HepG2 (cell line): ENCODE measurements around the gene MAPK8. TPM values are rescaled to one million over a fixed set of nuclear protein-coding genes. Genes with fewer than 3 reads are reported as not detected.

ENCODE experiments used
- ATAC-seq: fragments of 200-7000 bp; cut with Tn5 transposase; 3 replicates; pipeline ENCODE4 v1.9.1; 2020; ENCODE audit warnings: mild to moderate bottlenecking, moderate library complexity
- BruUV-seq: library from RNA; stranded (reverse); fragments of 400-500 nt; replicated peaks from 2 replicates; lab custom pipeline; 2021; lab: Mats Ljungman, UMichigan
- CTCF ChIA-PET: fragments of 300-600 bp; formaldehyde crosslinking; extraction: SDS; loops from one replicate; lab custom pipeline; 2021; ENCODE audit warnings: low total read pairs, inconsistent platforms, low intra/inter-chr PET ratio; lab: Yijun Ruan, JAX
- POLR2A ChIA-PET: fragments of 350-600 bp; sonication (Branson Sonifier 250); formaldehyde crosslinking; loops from one replicate; lab custom pipeline; 2020; ENCODE audit warnings: antibody characterized with exemption, inconsistent platforms; lab: Yijun Ruan, JAX
- DNase-seq: peaks from one replicate; pipeline ENCODE4 v3.0.0-alpha.2; 2015; ENCODE audit warnings: low spot score
- FAIRE-seq: peaks from 3 replicates; lab custom pipeline; 2011; peaks lifted over from hg19 to GRCh38; lab: Jason Lieb, UNC
- H2AFZ ChIP-seq: one replicate; pipeline ENCODE4 v1.6.1; 2011; ENCODE audit warnings: low read length, inconsistent platforms
- H3K27ac ChIP-seq: fragments of 300-600 bp; 3 replicates; pipeline ENCODE4 v1.8.0; 2011; ENCODE audit warnings: mixed run types, mild to moderate bottlenecking, mixed read lengths, low read length, inconsistent platforms; ENCODE audit not compliant: insufficient read depth; ENCODE audit errors: extremely low read length
- H3K27me3 ChIP-seq, 2 experiments: fragments of 200-600 bp in 1 of 2; 2 replicates in 1 of 2; 3 replicates in 1 of 2; pipeline versions ENCODE4 v1.6.0 to v1.8.0; 2011; ENCODE audit warnings: low read length in 2 of 2, mild to moderate bottlenecking in 2 of 2, moderate library complexity in 2 of 2, inconsistent platforms in 1 of 2; ENCODE audit not compliant: insufficient read depth in 2 of 2, control insufficient read depth in 1 of 2
- H3K36me3 ChIP-seq, 2 experiments: fragments of 200-600 bp in 1 of 2; replicated peaks in 1 of 2; 2 replicates in 1 of 2; 3 replicates in 1 of 2; pipeline versions ENCODE4 v1.5.1 to v1.8.0; 2011; ENCODE audit warnings: low read length in 2 of 2, inconsistent platforms in 1 of 2; ENCODE audit not compliant: insufficient read depth in 2 of 2, control insufficient read depth in 1 of 2
- H3K4me1 ChIP-seq: 2 replicates; pipeline ENCODE4 v1.5.1; 2012; ENCODE audit warnings: low read length, inconsistent platforms; ENCODE audit not compliant: insufficient read depth
- H3K4me2 ChIP-seq: 2 replicates; pipeline ENCODE4 v1.6.0; 2011; ENCODE audit warnings: low read depth, low read length, inconsistent platforms
- H3K4me3 ChIP-seq, 3 experiments: fragments of 200-600 bp in 1 of 3; sonication (generic), shearing (Covaris generic) in 1 of 3; replicated peaks in 1 of 3; 2 replicates each; pipeline ENCODE4 v1.5.1; 2011 to 2016; ENCODE audit warnings: low read length in 3 of 3, inconsistent platforms in 2 of 3, low read depth in 2 of 3, mild to moderate bottlenecking in 2 of 3, control low read depth in 1 of 3, mixed read lengths in 1 of 3; ENCODE audit not compliant: insufficient read depth in 1 of 3
- H3K79me2 ChIP-seq: one replicate; pipeline ENCODE4 v1.6.1; 2011; ENCODE audit warnings: low read length, inconsistent platforms; ENCODE audit not compliant: insufficient read depth
- H3K9ac ChIP-seq: 2 replicates; pipeline ENCODE4 v1.6.0; 2011; ENCODE audit warnings: mild to moderate bottlenecking, low read depth, low read length, inconsistent platforms; ENCODE audit not compliant: insufficient read depth
- H3K9me3 ChIP-seq: 2 replicates; pipeline ENCODE4 v1.5.1; 2012; ENCODE audit warnings: mild to moderate bottlenecking, low read length
- H4K20me1 ChIP-seq: 2 replicates; pipeline ENCODE4 v1.6.0; 2011; ENCODE audit warnings: inconsistent platforms, mild to moderate bottlenecking, low read length, moderate library complexity; ENCODE audit not compliant: insufficient read depth
- CEBPZ ChIP-seq: IDR thresholded peaks from 2 replicates; pipeline ENCODE4 v1.6.1; 2012; ENCODE audit warnings: low read length, improper control_type of control experiment
- DPF2 ChIP-seq: sonication (generic); formaldehyde crosslinking; IDR thresholded peaks from 2 replicates; pipeline ENCODE4 v1.4.0; 2020; ENCODE audit warnings: mild to moderate bottlenecking, low read depth, missing genetic modification reagents, borderline replicate concordance
- FIP1L1 ChIP-seq: fragments of 200-400 bp; formaldehyde crosslinking; IDR thresholded peaks from 2 replicates; pipeline ENCODE4 v1.6.1; 2018; ENCODE audit warnings: low read depth, mild to moderate bottlenecking, low read length, moderate library complexity, borderline replicate concordance; ENCODE audit not compliant: insufficient read depth
- KDM6A ChIP-seq: IDR thresholded peaks from 2 replicates; pipeline ENCODE4 v1.6.1; 2016; ENCODE audit warnings: low read depth
- MED1 ChIP-seq: sonication (generic); formaldehyde crosslinking; IDR thresholded peaks from 2 replicates; pipeline ENCODE4 v1.4.0; 2020; ENCODE audit warnings: missing genetic modification reagents
- MZF1 ChIP-seq: sonication (generic); formaldehyde crosslinking; IDR thresholded peaks from 2 replicates; pipeline ENCODE4 v1.8.1; 2023; ENCODE audit warnings: mild to moderate bottlenecking, missing genetic modification reagents, borderline replicate concordance
- RFXANK ChIP-seq: IDR thresholded peaks from 2 replicates; pipeline ENCODE4 v1.6.1; 2016
- TBX3 ChIP-seq: fragments of 450-650 bp; IDR thresholded peaks from 2 replicates; pipeline ENCODE4 v1.6.1; 2017; ENCODE audit warnings: antibody characterized with exemption, mild to moderate bottlenecking, inconsistent platforms, borderline replicate concordance
- ZFP90 ChIP-seq: sonication (generic); formaldehyde crosslinking; IDR thresholded peaks from 2 replicates; pipeline ENCODE4 v1.8.0; 2022; ENCODE audit warnings: missing genetic modification reagents, mild to moderate bottlenecking, inconsistent platforms, borderline replicate concordance
- ZNF672 ChIP-seq: sonication (generic); formaldehyde crosslinking; IDR thresholded peaks from 2 replicates; pipeline ENCODE4 v1.8.1; 2022; ENCODE audit warnings: missing genetic modification reagents
- ZSCAN22 ChIP-seq: sonication (generic); formaldehyde crosslinking; IDR thresholded peaks from 2 replicates; pipeline ENCODE4 v1.4.0; 2020; ENCODE audit warnings: mild to moderate bottlenecking, missing genetic modification reagents
- WGBS: methylation state at CpG from one replicate; pipeline ENCODE4 v1.1.6; 2017; ENCODE audit warnings: low lambda C conversion rate; 5-methylcytosine and 5-hydroxymethylcytosine counted together
- in situ Hi-C: cut with HindIII; loops from 2 replicates; pipeline ENCODE4 v1.10.0; 2017; ENCODE audit warnings: low pct_unique_long_range_greater_than_20kb; ENCODE audit not compliant: extremely low pct_ligation_motif_present
- intact Hi-C: fragments of 100-400 bp; cut with micrococcal nuclease; formaldehyde crosslinking; loops from one replicate; pipeline ENCODE4 v1.10.0; 2022; ENCODE audit not compliant: unreplicated experiment
- polyA plus RNA-seq, 8 experiments: library from polyadenylated mRNA; depleted of rRNA in 3 of 8; stranded (reverse) in 7 of 8; unstranded in 1 of 8; fragments of >200 nt; fragmentation: Illumina TruSeq in 4 of 8; extraction: Trizol in 4 of 8; gene quantifications; 2 replicates each; pipeline versions ENCODE4 v1.2.1 to v1.2.3, GENCODE V29; 2011 to 2016; ENCODE audit warnings: low read depth in 4 of 8, missing spikeins in 1 of 8, mixed read lengths in 1 of 8; ENCODE audit not compliant: insufficient read depth in 1 of 8
- total RNA-seq, 5 experiments: library from RNA; depleted of rRNA; stranded (reverse); fragments of >200 nt; fragmentation: Illumina TruSeq; extraction: Trizol; gene quantifications; 2 replicates each; pipeline ENCODE4 v1.2.3, GENCODE V29; 2016; ENCODE audit warnings: low read depth in 1 of 5
- TF ChIP-seq, protein P1 (sequence below): sonication (generic); formaldehyde crosslinking; IDR thresholded peaks from 2 replicates; pipeline ENCODE4 v1.5.0; 2020; ENCODE audit warnings: mild to moderate bottlenecking, low read depth, missing genetic modification reagents, borderline replicate concordance

The MAPK8 gene
- total and polyA plus RNA-seq, 2 of the 13 experiments (the other 11 are each of a cell fraction or from before 2014, with no cell fraction given): 41.6 to 47.3 TPM

GRCh38 chr10:48333856-48334255 is 27.4 kb downstream of the MAPK8 start (continued):
- no peak for TF ChIP-seq CEBPZ
- TF ChIP-seq FIP1L1: no peak
- no peak for TF ChIP-seq MZF1 (CRISPR knock-in tag)
- no peak for TF ChIP-seq RFXANK

DNA sequence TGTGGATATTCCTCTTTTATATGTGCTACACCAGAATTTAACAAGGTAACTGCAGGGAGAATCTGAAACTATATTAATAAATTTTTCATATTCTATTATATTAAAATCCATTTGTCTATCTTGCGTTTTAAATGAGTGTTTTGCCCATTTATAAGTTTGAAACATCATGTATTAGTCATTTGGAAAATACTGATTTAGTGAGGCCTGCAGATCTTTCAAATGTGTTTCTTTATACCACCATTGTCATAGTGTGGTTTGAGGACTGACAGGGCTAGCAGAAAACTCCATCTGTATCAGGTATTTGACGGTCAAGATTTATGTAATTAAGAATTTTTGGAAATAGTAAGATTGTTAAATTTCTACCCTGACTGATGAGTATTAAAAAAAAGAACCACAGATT is 29.3 kb downstream of the MAPK8 start:
- ChIA-PET CTCF (no interaction called here), POLR2A (no interaction called here)
- FAIRE-seq (no peak), DNase-seq (no peak), ATAC-seq (no peak)
- in situ Hi-C loops (no loop called here), intact Hi-C loops (loop anchor here (1.0 kb wide), 1 partner anchor 45 kb away; no protein-coding TSS in a partner anchor)
- Histone ChIP-seq H3K9me3 (no peaks in the 10 kb centered on the region), H3K79me2 (no peaks in the 10 kb centered on the region), H3K36me3 (no peaks in the 10 kb centered on the region; a peak in 1 of 5 replicates), H3K27me3 (no peaks in the 10 kb centered on the region), H4K20me1 (no peaks in the 10 kb centered on the region), H2AFZ (no peak overlapping the region), H3K4me1 (peaks cover 10% of the 10 kb centered on the region; the same call in 1 of the 2 replicates), H3K4me3 (no peak overlapping the region), H3K27ac (no peak overlapping the region), H3K4me2 (no peak overlapping the region), H3K9ac (no peak overlapping the region)
- 72% methylated on average over 2 of the region's 2 CpGs for WGBS
- BruUV-seq: no TSS peak
- TF ChIP-seq DPF2 (CRISPR knock-in tag) (no peak), ZSCAN22 (CRISPR knock-in tag) (no peak), MED1 (CRISPR knock-in tag) (no peak), TBX3 (no peak), ZFP90 (no peak), KDM6A (no peak), ZNF672 (CRISPR knock-in tag) (no peak)
- TF ChIP-seq, protein P1, sequence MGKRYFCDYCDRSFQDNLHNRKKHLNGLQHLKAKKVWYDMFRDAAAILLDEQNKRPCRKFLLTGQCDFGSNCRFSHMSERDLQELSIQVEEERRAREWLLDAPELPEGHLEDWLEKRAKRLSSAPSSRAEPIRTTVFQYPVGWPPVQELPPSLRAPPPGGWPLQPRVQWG (CRISPR knock-in tag): no peak
